Measurements from ENCODE around the gene PCK2.
A peak's percentile ranks its signal among the peaks of the same experiment; 100 is the strongest.
"Not testable (repeated sequence)": the region's sequence is repeated elsewhere in the genome, so short reads cannot be mapped to it uniquely, and the experiment has no call there.

Gene PCK2

DNA sequence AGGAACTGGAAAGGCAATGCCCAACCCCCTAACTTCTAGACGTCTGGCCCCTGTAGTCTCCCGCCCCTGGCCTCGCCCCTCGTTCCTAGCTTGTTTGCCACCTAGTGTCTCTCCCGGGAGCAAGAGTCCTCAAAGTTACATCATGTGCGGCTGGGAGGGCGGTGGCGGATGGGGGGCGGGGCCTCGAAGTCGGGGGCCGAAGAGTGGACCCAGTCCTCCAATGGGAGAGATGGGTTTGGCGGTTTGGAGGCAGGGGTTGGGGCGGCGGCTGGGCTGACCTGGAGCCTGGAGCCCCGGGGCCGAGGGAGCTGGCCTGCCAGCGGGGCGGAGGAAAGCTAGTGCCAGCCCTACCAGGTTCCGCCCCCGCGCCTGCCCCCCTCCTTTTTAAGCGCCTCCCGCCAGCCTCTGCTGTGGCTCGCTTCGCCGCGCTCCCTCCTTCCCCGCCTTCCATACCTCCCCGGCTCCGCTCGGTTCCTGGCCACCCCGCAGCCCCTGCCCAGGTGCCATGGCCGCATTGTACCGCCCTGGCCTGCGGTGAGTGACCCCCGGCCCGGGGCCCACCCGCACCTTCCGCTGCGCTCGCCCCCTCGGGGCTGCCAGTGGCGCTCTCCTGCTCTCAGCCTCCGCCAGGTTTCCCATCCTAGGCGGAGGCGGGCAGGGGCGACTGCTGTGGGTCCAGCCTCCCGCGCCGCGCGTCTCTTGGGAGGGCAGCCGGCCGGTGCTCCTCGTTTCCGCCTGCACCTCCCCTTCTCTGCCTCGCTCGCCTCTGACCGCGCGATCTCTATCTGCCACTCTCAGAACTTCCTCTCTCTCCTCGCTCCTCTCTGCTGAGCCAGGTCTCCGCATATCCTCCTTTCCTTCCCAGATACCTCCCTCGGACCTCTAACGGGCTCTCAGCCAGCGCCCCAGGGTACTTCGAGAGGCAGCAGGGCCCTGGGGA, at the start of gene PCK2:
Gene PCK2, plus strand, starts transcription at position 411 of the 940 bp plus-strand sequence. Its CDS starts 95 bp downstream, at position 506.
- peak; percentile 72 to 84 for DNase-seq

DNA sequence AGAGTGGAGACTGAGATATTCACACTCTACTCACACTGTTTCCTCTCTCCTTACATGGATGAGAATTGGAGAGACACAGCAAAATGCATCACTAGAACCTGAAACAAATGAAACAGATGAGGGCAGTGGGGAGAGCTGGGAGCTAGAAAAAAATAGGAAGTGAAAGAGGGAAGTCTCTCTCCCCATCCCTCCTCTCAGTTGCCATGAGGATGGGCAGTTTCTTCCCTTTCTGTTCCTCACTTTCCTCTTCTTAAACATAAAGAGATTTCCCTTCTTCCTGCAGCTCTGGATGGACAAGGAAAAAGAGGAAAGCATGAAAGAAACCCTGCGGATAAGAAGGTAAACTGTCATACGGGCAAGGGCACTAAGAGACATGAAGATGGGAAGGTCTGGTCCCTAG, 45.1 kb upstream of the PCK2 start:
- not testable (repeated sequence) for DNase-seq

DNA sequence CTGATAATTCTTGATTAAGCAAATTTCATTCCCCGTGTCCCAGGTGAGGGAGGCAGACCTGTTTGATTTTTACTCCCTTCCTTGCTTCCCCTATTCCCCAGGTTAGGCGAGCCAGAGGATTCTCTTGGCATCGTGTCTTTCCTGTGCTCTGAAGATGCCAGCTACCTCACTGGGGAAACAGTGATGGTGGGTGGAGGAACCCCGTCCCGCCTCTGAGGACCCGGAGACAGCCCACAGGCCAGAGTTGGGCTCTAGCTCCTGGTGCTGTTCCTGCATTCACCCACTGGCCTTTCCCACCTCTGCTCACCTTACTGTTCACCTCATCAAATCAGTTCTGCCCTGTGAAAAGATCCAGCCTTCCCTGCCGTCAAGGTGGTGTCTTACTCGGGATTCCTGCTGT, 43.4 kb upstream of the PCK2 start:
- not testable (repeated sequence) for DNase-seq

DNA sequence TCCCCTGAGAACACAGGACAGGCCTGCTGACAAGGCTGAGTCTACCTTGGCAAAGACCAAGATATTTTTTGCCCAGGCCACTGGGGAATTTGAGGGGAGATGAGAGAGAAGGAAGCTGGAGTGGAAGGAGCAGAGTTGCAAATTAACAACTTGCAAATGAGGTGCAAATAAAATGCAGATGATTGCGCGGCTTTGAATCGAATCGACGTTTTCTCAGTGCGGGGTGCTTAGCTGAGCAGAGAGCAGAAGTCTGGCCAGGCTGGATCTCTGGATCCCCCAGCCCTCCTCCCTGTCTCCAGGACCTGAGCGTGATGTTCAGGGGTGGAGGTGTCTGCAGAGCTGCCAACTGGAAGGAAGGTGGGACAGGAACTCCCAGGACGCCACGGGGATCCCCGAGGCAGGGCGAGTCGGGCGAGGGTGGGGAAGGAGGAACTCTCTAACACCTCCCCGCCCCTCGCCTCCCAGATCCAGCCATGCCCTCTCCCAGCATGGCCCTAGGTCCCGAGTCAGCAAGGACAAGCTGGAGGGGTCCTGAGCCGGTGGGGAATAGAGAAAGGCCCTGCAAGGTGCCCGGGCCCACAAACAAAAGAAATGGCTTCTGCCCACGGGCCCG, 42.8 kb upstream of the PCK2 start:
- no peak for DNase-seq

DNA sequence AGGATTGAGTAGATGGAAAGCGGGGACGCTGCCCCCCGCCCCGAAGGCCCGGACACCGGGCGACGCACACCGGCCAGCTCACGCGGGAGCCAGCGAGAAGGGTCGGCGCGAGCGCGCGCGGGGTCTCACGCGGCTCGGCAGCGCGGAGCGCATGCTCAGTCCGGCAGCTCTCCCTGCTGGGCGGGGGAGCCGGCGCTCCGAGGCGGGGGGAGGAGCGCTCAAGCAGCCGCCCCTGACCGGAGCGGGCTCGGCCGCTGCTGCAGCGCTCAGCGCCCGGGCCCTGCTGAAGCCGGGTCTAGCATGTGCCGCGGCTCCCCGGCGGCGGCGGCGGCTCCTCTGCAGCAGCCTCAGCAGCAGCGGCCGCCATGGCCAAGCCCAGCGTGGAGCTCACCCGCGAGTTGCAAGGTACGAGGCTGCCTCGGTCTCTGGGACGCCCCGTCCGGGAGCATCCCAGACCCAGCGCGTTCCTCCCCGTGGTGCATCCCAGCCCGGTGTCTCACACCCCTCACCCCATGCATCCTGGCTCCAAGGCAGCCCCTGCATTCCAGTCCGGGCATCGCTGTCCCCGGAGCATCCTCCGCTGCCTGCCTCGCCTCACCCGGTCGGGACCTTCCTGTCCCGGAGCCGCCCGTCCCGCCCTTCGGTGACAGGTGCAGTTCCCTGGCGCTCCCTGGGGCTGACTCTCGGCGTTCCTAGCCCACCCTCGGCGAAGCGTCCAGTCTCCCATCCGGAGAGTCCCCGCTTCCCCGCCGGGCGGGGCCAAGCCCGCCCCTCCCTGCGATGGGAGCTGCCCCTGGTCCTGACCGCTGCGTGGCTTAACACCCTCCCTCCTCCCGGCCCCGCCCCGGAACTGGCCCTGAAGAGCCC, 42.1 kb upstream of the PCK2 start, which contains the start of gene CARMIL3:
Gene CARMIL3, plus strand, starts transcription at position 221 of the 867 bp plus-strand sequence. Its CDS starts 145 bp downstream, at position 366.
- DNase-seq = peak; percentile 62 to 64

GRCh38 chr14:24052656-24053547, 41.2 kb upstream of the PCK2 start:
- DNase-seq = peak in 1 of 2 donors; percentile 37

- no peak for DNase-seq
Measured at GRCh38 chr14:24053548-24054323, 40.4 kb upstream of the PCK2 start.

GRCh38 chr14:24054324-24054641, 39.8 kb upstream of the PCK2 start:
- DNase-seq = no peak

DNA sequence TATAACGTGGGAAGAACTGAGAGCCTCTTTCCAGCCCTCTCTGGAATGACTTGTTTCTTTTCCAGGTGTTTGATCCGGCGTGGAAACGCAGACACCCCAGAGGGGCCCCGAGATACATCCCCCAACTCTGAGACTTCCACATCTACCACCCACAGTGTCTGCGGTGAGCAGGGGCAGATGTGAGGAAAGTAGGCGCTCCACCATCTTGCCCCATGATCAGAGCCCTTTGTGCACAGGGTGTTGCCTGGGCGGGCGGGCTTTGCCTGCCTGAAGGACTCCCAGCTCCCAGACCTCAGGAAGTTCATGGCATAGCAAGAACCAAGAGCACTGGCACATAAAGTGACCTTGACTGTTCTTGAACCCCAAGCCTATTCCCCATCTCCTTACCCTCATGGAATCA, 39.5 kb upstream of the PCK2 start:
- DNase-seq = no peak

DNA sequence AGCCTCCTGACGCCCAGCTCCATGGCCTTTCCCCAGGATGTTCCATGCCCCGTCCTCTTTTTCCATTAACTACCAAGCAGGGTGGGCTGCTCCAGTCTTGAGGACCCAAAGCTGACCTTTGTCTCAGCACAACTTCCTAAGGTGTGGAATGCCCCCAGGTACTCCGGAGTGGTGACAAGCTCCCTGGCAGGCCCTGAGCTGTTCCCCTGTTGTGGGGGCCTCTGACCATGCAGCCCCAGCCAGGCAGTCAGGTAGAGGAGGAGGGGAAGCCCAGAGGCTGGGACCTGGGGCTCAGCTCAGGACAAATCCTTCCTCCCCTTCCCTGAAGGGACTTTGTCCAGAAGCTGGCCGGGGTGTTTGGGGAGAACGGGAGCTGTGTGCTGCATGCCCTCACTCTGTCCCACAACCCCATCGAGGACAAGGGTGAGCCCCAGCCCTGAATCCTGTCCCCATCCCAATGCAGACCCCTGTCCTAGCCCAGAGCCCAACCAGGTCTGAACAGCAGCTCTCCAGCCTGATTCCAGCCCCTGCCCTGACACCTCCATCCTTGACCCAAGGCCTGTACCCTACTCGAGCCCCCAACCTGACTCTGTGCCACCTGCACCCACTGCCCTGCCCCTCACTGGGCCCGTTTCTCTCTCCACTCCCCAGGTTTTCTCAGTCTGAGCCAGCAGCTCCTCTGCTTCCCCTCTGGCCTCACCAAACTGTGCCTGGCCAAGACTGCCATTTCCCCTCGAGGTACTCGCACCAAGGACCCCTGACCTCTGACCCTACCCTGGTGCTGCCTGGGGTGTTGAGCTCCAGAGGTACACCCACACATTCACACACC, 37.9 kb upstream of the PCK2 start:
- DNase-seq = no peak

DNA sequence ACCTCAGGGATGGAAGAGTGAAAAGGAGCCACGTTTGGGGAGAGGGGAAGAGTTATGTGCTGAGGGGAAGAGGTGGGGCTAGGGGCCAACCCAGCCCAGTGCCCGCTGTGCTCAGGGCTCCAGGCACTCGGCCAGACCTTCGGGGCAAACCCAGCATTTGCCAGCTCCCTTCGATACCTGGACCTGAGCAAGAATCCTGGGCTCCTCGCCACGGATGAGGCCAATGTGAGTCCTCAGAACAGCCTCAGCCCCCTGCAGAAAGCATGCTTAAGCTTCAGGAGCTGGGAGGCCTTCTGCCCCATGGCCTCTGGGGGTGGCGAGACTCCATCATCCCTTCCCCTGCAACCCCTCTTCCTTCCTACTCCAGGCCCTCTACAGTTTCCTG, 37.3 kb upstream of the PCK2 start:
- DNase-seq = no peak

DNA sequence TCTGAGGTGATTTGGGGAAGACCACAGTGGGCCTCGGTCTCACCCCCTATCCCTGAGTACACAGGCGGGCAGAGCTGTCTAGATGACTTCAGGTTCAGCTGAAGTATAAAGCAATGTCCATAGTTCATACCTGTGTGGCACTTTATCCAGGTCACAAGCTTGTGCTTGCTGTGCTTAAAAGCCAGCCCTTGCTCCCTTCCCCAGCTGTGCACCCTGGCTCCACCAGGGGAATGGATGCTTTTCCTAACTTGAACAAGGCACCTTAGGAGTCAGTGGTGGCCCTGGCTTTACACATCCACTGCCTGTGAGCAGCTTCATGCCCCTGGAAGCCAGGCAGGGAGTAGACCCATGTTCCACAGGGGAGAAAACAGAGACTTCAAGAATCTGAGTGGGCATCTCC, 36.8 kb upstream of the PCK2 start:
- DNase-seq = no peak

- no peak for DNase-seq
Measured at GRCh38 chr14:24057867-24058259, 36.2 kb upstream of the PCK2 start.

- DNase-seq = peak; percentile 53 to 80
Measured at GRCh38 chr14:24058260-24058950, 35.7 kb upstream of the PCK2 start.

DNA sequence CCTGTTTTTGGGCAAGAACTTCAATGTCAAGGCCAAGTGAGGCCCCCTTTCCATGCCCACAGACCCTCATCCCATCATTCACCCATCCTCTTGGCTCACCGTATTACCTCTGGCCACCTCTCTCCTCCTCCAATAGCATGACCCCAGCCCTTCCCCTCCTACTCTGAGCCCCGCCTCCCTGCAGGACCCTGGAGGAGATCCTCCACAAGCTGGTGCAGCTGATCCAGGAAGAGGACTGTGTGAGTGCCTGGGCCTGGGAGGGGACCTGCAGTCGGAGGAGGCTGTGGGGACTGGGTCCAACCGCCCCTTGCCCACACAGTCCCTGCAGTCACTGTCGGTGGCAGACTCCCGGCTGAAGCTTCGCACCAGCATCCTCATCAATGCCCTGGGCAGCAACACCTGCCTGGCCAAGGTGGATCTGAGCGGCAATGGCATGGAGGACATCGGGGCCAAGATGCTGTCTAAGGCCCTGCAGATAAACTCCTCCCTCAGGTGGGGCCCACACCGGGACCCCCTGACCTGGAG, 35.1 kb upstream of the PCK2 start:
- no peak for DNase-seq

DNA sequence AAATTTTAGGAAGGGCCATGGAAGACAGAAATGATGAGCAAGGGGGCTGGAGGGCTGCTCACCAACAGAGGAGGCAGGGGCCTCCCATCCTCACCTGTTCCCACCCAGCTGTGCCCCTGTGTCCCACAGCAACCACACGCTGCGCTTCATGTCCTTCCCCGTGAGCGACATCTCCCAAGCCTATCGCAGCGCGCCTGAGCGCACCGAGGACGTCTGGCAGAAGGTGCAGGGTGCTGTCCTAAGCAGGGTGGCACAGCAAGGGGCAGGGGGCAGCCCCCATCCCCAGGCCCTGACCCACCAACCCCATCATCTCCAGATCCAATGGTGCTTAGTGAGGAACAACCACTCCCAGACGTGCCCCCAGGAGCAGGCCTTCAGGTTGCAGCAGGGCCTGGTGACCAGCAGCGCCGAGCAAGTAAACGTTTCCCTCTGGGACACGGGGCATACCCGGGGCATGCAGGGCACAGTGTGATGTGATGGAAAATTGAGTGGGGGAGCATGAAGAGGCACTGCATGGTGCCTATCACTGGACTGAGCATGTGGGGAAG, 34.2 kb upstream of the PCK2 start:
- no peak for DNase-seq

GRCh38 chr14:24060443-24060842, 33.7 kb upstream of the PCK2 start:
- no peak for DNase-seq

DNA sequence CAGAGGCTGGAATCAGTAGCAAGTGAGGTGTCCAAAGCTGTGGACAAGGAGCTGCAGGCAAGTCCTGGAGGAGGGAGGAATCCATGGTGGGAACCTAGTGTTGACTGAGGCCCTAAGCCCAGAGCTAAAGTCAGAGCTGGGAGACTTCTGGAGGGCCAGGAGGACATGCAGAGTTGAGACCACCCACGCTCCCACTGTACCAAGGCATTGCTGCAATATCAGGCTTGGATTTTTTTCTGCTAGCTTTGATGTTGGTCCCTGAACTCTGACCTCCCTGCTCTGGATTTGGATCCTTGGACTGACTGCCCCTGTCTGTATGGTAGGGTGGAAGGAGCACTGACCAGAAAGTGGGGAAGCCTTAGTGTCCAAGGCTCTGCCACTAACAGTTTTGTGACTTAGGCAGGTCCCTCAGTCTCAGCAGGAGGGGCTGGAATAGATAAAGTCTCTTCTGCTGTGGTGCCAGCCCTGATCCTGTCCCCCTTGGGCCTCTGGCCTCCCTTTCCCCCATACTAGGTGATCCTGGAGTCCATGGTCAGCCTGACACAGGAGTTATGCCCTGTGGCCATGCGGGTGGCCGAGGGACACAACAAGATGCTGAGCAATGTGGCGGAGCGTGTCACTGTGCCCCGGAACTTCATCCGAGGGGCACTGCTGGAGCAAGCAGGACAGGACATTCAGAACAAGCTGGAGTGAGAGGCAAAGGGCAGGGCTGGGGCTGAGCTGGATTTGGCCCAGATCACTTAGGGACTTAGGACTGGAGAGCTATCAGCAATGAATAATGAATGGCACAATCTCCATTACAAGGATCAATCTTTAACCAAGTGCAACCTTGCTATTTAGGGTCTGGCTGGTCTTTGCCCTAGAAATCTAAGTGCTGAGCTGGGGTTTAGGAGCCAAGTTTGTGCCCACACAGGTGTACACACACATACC, 32.9 kb upstream of the PCK2 start:
- no peak for DNase-seq
